HG03354 (cell line): Measurements from ENCODE around the gene TFAP2E.

Source experiments
- ATAC-seq: cut with Tn5 transposase; IDR thresholded peaks from one replicate; pipeline ENCODE4 v1.9.1; 2021; ENCODE audit warnings: mild to moderate bottlenecking; ENCODE audit not compliant: unreplicated experiment, poor library complexity, severe bottlenecking

TFAP2E gene

DNA sequence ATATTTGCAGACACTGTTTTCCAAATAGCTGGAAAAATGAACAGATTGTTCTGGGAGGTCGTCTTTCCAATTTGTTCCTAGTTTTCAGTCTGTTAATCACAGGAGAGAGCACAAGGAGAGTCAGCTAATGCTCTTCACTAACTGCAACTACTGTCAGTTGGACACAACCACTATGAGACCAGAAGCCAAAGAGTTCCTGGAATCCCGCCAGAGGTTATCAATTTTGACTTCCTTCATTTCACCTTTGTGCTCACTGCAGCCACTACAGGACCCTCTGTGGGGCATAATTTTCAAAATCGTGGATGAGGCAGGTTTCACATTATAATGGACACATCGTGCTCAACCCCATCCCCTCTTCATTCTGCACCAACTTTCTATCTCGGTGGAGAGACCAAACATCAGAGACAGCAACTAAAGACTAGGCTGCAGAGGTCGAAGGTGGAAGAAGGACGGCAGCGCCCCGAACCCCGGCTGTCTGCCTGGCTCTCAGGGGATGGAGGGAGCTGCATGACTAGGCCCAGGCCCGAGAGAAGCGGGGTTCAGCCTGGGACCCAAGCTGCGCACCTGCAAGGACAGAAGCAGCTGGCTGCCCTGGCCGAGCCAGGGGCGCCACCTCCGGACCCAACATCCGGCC, 16.5 kb upstream of the TFAP2E start:
- ATAC-seq, result no peak

DNA sequence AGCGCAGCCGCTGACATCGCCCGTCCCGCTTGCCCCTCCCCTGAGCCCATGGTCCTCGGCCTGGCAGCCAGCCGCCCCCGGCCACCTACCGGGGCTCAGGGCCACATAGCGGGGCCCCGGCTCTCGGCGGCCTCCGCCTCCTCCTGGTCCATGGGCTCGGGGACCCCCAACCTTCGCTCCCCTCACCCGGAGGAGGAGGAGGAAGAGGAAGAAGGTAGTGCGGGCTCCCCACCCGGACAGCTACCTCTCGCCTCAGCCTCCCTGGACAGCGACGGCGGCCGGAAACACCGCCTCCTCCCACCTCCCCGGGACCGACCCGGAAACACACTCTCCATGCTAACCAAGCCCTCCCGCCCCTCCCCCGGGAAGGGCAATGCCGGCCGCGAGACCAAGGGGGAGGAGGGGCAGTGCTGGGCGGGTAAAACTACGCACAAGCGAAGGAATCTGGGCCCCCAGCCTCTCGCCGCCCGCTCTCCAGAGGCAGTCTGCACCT, 15.9 kb upstream of the TFAP2E start, which contains the start of gene KIAA0319L:
KIAA0319L (minus strand) TSS at position 286 of the 493 bp plus-strand sequence. CDS start 2,912 bp downstream, outside the sequence.
- peak; percentile 73 for ATAC-seq

DNA sequence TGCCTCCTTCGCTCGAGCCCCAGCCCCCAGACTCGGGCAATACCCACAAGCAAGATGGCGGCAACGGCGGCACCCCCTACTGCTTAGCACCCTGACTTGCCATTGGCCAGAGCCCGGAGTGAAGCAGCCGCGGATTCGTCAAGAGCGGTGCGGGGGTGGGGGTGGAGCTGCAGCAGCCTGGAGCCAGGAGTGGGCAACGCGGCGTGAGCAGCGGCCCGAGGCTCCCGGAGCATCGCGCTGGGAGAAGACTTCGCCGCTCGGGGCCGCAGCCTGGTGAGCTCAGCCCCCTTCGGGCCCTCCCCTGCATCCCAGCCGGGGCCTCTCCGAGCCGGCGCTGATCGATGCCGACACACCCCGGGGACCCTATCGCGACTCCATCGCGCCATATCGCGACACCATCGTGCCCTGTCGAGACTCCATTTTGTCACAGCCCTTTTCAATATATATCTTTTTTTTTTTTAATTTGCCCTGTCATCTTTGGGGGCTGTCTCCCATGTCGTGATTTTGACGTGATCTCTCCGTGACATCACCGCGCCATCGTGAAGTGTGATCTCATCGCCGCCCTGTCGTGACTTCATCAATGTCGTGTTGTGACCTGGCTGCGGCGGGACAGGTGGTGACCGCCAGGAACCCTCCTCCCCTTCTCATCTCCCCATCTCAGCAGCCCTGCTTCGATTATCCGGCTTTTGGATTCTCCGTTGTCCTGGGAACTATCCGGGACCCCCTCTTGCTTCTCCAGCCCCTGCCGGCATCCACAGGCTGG, 15.3 kb upstream of the TFAP2E start, which contains the start of gene NCDN:
NCDN (plus strand) TSS at position 189 of the 763 bp plus-strand sequence; CDS start at position 581, 392 bp downstream.
- ATAC-seq, result peak; percentile 91

DNA sequence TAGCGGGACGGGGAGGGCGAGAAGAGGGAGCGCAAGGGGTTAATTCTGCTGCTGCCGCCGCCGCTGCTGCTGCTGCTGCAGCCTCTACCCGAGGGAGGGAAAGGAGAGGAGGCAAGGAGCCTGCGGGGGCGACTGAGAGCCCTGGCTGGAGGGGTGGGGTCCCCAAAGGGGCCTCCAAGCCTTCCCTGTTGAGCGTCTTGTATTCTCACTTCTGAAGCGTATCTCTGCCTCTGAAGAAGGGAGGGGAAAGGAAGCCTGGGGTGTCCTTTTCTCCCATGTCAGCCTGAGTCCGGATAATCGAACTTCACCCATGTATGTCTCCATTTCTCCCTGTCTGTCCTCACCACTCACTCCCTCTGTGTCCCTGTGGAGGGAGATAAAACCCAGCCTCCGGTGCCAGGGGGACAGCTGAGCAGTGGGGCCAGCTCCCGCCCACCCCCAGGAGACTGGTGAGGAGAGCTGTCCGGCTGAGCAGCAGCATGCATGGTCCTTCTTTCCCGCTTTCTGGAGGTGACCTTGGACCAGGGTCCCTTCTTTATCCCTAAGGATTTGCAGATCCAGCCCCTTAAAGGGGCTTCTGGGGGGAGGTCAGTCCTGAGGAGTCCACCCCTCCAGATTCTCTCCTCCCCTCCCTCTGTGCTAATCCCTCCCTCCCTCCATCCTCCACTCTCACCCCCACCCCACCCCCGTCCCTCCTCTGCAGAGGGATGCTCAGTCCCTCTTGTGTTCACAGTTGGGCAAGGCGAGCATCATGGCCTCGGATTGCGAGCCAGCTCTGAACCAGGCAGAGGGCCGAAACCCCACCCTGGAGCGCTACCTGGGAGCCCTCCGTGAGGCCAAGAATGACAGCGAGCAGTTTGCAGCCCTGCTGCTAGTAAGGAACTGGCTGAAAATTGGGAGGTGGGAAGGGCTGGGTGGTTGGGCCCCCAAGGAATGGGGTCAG, 14.5 kb upstream of the TFAP2E start:
- no peak for ATAC-seq

DNA sequence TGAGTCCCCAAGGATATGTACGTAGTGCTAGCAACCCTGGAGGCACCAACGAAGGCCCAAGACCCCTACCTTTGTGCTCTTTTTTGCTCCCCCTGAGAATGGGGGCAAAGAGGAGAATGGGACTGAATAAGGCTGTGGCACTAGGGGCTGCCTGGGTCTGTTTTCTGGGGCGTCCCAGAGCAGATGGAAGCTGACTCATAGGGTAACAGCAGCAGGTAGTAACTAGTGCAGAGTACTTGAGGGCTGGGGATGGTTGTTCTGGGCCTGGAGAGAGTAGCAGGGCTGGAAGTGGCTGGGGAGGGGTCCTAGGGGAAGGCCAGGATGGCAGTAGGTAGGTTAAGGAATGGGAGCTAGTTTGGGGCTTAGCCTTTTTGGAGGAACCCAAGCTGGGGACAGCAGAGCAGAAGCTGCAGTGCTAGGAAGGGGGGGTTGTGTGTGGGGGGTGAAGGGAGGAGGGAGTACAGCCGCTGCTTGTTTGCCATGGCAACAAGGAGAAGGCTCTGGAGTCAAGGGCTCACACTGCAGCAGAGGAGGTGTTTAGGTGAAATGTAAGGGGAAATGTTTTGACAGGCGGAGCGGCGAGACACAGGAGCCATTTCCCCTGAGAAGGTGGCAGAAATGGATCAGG, 13.7 kb upstream of the TFAP2E start:
- ATAC-seq, result no peak

DNA sequence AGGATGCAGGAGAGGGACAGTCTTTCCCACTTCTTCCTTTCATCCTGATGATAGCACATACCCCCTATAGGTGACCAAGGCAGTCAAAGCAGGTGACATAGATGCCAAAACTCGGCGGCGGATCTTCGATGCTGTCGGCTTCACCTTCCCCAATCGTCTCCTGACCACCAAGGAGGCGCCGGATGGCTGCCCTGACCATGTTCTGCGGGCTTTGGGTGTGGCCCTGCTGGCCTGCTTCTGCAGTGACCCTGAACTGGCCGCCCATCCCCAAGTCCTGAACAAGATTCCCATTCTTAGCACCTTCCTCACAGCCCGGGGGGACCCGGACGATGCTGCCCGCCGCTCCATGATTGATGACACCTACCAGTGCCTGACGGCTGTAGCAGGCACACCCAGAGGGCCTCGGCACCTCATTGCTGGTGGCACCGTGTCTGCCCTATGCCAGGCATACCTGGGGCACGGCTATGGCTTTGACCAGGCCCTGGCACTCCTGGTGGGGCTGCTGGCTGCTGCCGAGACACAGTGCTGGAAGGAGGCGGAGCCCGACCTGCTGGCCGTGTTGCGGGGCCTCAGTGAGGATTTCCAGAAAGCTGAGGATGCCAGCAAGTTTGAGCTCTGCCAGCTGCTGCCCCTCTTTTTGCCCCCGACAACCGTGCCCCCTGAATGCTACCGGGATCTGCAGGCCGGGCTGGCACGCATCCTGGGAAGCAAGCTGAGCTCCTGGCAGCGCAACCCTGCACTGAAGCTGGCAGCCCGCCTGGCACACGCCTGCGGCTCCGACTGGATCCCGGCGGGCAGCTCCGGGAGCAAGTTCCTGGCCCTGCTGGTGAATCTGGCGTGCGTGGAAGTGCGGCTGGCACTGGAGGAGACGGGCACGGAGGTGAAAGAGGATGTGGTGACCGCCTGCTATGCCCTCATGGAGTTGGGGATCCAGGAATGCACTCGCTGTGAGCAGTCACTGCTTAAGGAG, 12.6 kb upstream of the TFAP2E start:
- no peak for ATAC-seq

DNA sequence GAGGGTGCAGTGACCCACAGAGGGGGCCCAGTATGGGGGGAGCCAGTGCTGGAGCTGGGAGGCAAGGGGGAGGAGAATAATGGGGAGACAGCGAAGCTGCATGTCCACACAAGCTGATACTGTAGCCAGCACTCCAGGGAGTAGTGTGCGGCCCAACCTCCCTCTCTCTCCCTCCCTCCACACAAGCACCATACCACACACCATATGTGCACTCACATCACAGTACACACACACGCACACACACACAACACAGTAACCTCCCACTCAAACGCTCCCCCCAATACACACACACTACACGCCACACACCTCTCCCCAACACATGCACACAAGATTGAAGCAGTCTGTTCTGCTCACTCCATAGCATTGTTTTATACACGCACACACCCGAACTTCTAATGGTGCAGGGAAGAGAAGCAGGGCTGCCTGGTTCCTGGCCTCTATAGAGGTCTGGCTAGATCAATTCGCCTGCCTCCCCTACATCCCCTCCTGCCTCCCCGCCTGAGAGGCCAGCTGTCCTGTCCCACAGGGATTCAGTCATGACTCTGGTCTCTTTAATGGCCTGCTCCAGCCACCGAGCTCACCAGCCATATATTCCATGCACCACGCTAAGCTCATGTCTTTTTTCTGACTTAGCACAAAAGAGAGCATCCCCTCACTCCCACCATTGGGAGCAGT, 11.7 kb upstream of the TFAP2E start:
- no peak for ATAC-seq

DNA sequence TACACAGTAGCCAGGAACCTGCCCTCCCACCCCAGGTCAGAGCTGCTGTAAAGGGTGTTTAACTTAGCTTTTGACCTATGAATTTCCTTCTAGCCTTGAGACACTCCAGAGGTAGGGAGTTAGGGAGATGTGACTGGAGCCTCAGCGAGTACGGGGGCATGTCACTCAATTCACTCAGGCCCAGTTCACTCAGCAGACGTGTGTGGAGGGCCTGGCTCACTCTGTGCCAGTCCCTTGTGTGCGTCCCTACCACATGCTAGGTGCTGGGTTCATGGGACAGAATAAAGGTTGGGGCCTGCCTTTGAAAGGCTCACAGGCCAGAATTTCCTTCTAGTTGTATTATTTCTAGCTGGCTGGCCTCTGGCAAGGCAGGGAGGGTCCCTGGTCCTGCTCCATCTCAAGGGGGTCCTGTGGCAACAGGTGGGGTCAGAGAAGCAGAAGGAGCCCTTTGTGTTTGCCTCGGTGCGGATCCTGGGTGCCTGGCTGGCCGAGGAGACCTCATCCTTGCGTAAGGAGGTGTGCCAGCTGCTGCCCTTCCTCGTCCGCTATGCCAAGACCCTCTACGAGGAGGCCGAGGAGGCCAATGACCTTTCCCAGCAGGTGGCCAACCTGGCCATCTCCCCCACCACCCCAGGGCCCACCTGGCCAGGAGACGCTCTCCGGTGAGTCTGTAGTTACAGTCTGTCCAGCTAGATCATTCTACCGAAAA, 11.0 kb upstream of the TFAP2E start:
- no peak for ATAC-seq

DNA sequence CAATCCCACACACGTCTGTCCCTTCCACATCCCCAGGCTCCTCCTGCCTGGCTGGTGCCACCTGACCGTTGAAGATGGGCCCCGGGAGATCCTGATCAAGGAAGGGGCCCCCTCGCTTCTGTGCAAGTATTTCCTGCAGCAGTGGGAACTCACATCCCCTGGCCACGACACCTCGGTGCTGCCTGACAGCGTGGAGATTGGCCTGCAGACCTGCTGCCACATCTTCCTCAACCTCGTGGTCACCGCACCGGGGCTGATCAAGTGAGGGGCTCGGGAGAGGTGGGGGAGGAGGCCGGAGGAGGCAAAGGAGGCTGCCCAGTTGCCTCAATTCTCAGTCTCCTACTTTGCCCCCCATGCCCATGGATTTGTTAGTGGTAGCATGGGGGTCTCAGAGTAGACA, 9.9 kb upstream of the TFAP2E start:
- no peak for ATAC-seq

DNA sequence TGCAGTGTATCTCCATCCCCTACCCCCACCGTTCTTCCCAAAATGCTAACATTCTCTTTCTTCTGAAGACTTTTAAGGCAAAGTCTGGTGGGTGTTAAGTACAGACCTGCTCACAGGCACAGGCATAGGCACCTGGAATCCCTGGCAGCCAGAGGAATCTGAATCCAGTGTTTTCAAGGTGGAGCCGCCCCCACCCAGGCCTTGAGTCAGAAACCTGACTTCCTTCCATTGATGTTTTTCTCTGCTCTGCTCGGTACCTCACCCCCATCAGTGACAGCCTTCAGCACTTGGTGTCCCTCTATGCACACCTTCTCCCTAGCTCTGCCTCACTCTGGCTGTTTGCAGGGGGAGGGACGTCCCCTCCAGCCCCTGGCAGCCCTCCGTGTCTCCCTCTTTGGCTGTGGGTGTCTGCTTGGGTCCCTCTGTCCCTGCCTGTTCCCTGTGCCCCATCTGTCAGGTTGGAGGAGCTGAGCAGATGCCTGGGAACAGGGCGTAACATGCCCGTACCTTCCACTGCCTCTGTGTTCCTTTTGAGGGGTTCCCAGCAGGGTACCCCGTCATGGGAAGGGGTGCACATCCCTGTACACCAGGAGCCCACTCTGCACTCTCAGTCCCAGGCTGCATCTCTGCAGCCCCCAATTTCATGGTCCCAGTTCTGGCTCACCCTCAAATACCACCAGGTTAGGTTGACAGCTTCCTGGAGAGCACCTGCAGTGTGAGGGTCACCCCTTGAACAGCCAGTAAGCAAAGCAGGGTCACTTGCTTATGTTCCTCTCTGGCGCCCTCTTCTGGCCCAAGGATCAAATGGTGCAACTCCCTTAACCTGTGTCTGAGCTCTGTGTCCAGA, 8.9 kb upstream of the TFAP2E start:
- ATAC-seq, result no peak

DNA sequence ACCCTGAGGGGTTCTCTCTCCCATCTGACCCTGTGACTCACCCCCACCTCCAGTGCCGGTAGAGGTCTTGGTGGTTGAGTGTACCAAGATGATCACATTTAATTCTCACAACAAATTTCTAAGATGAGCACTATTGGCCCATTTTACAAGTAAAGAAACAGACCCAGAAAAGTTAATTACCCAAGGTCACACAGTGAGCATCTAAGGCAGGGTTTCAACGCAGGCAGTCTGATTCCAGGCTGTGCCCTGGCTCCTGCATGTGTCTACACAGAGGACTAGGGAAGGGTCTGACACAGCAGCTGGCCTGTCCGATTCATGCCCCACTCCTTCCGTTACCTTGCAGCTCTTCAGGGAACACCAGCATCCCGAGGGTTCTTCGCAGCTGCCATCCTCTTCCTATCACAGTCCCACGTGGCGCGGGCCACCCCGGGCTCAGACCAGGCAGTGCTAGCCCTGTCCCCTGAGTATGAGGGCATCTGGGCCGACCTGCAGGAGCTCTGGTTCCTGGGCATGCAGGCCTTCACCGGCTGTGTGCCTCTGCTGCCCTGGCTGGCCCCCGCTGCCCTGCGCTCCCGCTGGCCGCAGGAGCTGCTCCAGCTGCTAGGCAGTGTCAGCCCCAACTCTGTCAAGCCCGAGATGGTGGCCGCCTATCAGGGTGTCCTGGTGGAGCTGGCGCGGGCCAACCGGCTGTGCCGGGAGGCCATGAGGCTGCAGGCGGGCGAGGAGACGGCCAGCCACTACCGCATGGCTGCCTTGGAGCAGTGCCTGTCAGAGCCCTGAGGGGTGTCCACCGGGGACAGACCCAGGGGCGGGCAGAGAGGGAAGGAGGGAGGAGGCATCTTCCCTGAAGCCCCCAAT, 8.0 kb upstream of the TFAP2E start:
- ATAC-seq, result no peak

DNA sequence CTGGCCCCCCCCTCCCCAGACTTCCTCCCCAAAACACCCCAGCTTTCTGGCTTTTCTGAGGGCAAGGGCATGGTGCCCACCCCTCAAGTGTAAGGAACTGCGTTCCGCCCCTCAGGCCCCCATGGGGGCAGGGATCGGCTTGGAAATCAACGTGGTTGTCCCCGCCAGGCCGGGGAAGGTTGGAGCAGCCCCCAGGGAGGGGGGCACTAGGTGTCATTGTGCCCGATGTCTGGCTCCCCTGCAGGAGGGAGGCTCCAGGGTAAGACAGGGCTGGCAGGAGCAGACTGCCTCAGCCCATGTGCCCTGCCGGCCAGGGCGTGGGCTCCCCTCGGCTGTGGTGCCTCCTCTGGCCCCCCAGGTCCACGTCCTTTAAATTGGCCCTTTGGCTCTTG, 7.4 kb upstream of the TFAP2E start:
- no peak for ATAC-seq

DNA sequence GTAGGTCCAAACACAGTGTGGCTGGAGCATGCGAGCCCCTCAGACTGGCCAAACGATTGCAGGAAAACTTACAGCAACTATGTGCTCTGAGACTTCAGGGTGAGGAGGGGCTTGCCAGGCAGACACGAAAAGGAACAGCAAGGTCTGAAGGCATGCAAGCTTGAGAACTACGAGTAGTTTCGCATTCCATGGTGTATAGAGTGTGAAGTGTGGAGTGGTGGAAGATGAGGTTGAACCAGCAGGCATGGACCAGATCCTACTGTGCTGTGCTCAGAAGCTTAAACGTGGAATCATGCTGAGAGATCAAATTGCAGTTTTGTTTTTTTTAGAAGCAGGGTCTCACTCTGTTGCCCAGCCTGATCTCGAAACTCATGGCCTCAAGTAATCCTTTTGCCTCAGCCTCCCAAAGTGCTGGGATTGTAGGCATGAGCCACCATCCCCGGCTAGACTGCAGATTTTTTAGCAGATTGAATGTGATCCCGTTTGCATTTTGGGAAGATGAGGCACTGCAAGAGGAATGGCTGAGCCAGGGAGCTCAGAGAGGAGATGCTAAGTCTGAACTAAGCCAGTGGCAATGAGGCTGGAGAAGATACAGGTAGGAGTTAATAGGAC, 5.1 kb upstream of the TFAP2E start:
- no peak for ATAC-seq

DNA sequence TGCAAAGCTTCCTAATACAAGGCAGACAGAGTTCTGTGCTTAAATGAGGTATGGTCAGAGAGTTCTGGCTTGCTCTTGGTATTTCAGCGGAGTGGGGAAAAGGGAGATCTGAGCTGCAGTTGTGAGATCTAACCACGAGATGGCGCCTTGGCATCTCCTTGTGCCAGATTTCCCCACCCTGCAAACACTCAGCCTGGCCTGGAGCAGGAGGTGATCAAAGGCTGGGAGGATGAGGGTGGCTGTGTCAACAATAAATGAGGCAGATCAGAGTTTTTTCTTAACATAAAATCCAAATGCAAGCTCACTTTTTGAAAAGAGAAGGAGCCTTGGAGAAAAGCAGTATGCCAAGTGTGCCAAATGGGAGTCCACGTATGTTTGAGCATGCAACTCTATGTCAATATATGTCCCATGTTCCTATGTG, 4.1 kb upstream of the TFAP2E start:
- no peak for ATAC-seq

DNA sequence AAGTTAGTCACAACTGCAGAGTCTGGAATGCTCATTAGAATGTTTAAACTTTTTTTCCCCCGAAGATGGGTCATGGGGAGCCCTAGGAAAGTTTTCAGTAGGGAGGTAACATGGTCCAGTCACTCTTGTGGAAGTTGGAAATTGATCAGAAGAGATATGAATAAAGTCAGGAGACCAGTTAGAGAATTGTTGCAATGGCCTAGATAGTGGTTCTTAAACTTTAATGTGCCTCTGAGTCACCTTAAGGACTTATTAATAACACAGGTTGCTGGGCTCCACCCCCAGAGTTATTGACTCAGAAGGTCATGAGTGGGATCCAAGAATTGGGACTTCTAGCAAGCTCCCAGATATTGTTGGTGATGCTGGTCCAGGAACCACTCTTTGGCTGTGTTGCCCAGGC, 3.2 kb upstream of the TFAP2E start:
- no peak for ATAC-seq
